SK-N-MC (cell line): Measurements from ENCODE around the gene ABCD2.
"Not testable (repeated sequence)": the region's sequence is repeated elsewhere in the genome, so short reads cannot be mapped to it uniquely, and the experiment has no call there.

Experiments
- DNase-seq: peaks from one replicate; pipeline ENCODE4 v3.0.0-alpha.2; 2011; ENCODE audit warnings: low read depth, low spot score
- H3K27ac ChIP-seq: fragments of 200-600 bp; sonication (generic); 2 replicates; pipeline ENCODE4 v1.5.1; 2016; ENCODE audit warnings: mixed run types
- H3K36me3 ChIP-seq: fragments of 200-600 bp; sonication (generic); 2 replicates; pipeline ENCODE4 v1.6.1; 2017; ENCODE audit warnings: antibody characterized with exemption, low read length, mixed read lengths; ENCODE audit not compliant: insufficient read depth
- H3K4me3 ChIP-seq: fragments of 200-600 bp; sonication (generic); 2 replicates; pipeline ENCODE4 v1.5.1; 2016
- H3K9ac ChIP-seq: fragments of 200-600 bp; sonication (generic); 2 replicates; pipeline ENCODE4 v1.8.0; 2017; ENCODE audit warnings: mixed run types, mixed read lengths; ENCODE audit not compliant: insufficient read length
- H3K9me3 ChIP-seq: fragments of 200-600 bp; sonication (generic); 2 replicates; pipeline ENCODE4 v1.6.1; 2017; ENCODE audit warnings: low read depth, mild to moderate bottlenecking, antibody characterized with exemption, low read length, moderate library complexity, mixed read lengths
- EZH2 ChIP-seq: fragments of 200-600 bp; sonication (generic); IDR thresholded peaks from one replicate; pipeline ENCODE4 v1.6.1; 2017; ENCODE audit warnings: antibody characterized with exemption
- FOXP2 ChIP-seq: optimal IDR thresholded peaks from 2 replicates; pipeline ENCODE3; 2011; ENCODE audit warnings: mild to moderate bottlenecking, moderate library complexity; ENCODE audit not compliant: insufficient read depth; ENCODE audit errors: extremely low read length, control extremely low read depth
- POLR2AphosphoS5 ChIP-seq: IDR thresholded peaks from 2 replicates; pipeline ENCODE4 v1.6.1; 2012; ENCODE audit warnings: mild to moderate bottlenecking, low read depth, low read length, borderline replicate concordance

ABCD2 gene

DNA sequence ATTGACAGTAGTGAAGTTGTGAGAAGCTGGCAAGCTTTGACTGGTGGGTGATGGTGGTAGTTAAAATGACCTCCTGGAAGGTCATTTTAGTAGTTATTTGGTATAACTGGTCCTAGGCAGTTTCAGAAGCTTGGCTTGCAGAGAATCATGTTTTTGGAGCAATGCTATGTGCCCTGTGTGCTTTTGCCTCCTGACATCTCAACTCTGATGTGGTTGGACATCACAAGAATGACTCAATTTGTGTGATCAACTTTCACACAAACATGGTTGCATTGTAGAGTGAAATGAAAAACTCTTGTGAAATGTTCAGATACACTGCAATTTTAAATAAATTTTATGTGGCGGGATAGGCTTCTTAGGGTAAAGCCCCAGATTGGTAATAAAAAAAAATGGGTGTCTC is 8.3 kb upstream of the ABCD2 start:
- Histone ChIP-seq H3K9ac (no peak overlapping the region), H3K27ac (no peak overlapping the region), H3K9me3 (no peaks in the 10 kb centered on the region), H3K36me3 (no peaks in the 10 kb centered on the region), H3K4me3 (no peak overlapping the region)
- no peak for TF ChIP-seq POLR2AphosphoS5
- no peak for TF ChIP-seq FOXP2
- no peak for TF ChIP-seq EZH2
- DNase-seq, result no peak

DNA sequence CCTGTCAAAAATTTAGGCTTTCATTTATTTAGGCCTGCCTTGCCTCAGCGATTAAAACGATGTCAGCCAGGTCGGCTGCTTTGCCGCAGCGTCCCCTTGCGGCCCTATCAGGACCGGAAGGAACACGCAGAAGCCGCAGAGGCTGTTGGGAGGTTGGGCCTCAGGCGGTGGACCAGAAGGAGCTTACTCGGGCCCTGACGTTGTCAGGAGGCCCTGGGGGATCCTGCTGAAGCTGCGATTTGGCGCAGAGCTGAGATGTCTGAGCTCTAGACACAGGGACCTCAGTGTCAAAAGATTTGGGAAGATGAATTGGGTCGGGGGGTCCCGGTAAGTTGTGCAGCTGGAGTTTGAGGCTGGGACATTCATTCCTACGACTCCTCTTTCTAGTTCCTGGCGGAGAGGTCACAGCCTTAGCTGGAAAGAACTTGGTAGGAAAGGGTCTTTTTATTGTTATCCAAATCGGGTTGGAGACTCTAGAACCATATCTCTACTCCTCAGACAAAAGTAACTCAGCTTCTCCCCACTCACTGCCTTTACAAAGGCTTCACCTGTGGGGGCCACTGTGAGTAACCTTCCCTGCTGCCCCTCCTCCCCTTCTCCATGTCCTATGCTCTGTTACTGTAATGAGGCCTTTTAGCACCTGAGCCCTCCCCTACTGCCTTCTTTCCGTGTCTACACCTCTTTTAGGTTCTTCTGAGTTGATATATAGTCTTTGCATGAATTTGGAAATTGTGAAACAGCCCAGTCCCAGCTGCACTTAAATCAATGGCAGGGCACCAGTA is 6.6 kb upstream of the ABCD2 start:
- H3K9me3 ChIP-seq, result no peaks in the 10 kb centered on the region
- H3K9ac ChIP-seq, result no peak overlapping the region
- H3K4me3 ChIP-seq, result no peak overlapping the region
- H3K27ac ChIP-seq, result no peak overlapping the region
- no peaks in the 10 kb centered on the region for H3K36me3 ChIP-seq
- DNase-seq, result no peak
- TF ChIP-seq FOXP2, result no peak
- TF ChIP-seq EZH2, result no peak
- no peak for TF ChIP-seq POLR2AphosphoS5

- no peak overlapping the region for H3K9ac ChIP-seq
- TF ChIP-seq POLR2AphosphoS5, result no peak
- no peak for TF ChIP-seq EZH2
- TF ChIP-seq FOXP2, result no peak
- no peaks in the 10 kb centered on the region for H3K36me3 ChIP-seq
- no peak overlapping the region for H3K4me3 ChIP-seq
- DNase-seq, result no peak
- no peaks in the 10 kb centered on the region for H3K9me3 ChIP-seq
- no peak overlapping the region for H3K27ac ChIP-seq
These were observed 4.3 kb upstream of the ABCD2 start for GRCh38 chr12:39623919-39624318.

- not testable (repeated sequence) for H3K27ac ChIP-seq, H3K4me3 ChIP-seq, DNase-seq, H3K36me3 ChIP-seq, H3K9me3 ChIP-seq, H3K9ac ChIP-seq
These were observed 3.6 kb upstream of the ABCD2 start for GRCh38 chr12:39623160-39623559.

DNA sequence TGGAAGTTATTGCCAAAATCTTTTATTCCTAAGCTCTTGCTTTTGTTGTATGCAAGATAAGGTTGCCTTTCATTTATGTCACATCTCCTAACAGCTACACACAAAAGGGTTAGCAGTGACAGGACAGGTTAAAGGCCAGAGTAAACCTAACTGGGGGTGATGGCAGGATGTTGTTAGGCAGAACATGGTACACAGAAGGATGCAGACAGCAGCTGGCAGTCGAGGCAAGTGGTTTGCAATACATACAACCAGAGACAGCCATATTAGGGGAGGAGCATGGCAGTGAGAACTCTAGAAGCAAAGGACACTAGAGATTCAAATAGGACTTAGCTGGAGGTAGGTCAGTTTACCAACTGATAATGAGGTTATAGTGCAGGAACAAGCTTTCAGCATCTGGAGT is 2.7 kb upstream of the ABCD2 start:
- no peak overlapping the region for H3K9ac ChIP-seq
- no peak for DNase-seq
- H3K27ac ChIP-seq, result no peak overlapping the region
- no peak for TF ChIP-seq POLR2AphosphoS5
- TF ChIP-seq EZH2, result no peak
- no peak for TF ChIP-seq FOXP2
- H3K9me3 ChIP-seq, result no peaks in the 10 kb centered on the region
- no peak overlapping the region for H3K4me3 ChIP-seq
- H3K36me3 ChIP-seq, result no peaks in the 10 kb centered on the region

DNA sequence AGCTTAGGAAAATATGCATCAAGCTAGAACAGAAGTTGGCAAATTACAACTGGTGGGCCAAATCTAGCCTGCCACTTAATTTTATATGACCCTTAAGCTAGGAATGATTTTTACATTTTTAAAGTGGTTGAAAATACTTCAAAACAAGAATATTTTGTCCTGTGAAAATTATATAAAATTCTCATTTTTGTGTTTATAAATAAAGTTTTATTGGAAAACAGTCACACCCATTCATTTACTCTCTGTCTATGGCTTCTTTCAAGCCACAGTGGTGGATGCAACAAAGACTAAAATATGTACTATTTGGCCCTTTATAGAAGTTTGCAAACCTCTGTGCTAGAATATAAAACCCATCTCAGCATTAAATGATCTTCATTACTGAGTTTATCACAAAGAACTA is 2.1 kb upstream of the ABCD2 start:
- TF ChIP-seq FOXP2, result no peak
- no peak for TF ChIP-seq POLR2AphosphoS5
- Histone ChIP-seq H3K36me3 (no peaks in the 10 kb centered on the region), H3K9me3 (no peaks in the 10 kb centered on the region), H3K4me3 (no peak overlapping the region), H3K27ac (no peak overlapping the region), H3K9ac (no peak overlapping the region)
- no peak for DNase-seq

DNA sequence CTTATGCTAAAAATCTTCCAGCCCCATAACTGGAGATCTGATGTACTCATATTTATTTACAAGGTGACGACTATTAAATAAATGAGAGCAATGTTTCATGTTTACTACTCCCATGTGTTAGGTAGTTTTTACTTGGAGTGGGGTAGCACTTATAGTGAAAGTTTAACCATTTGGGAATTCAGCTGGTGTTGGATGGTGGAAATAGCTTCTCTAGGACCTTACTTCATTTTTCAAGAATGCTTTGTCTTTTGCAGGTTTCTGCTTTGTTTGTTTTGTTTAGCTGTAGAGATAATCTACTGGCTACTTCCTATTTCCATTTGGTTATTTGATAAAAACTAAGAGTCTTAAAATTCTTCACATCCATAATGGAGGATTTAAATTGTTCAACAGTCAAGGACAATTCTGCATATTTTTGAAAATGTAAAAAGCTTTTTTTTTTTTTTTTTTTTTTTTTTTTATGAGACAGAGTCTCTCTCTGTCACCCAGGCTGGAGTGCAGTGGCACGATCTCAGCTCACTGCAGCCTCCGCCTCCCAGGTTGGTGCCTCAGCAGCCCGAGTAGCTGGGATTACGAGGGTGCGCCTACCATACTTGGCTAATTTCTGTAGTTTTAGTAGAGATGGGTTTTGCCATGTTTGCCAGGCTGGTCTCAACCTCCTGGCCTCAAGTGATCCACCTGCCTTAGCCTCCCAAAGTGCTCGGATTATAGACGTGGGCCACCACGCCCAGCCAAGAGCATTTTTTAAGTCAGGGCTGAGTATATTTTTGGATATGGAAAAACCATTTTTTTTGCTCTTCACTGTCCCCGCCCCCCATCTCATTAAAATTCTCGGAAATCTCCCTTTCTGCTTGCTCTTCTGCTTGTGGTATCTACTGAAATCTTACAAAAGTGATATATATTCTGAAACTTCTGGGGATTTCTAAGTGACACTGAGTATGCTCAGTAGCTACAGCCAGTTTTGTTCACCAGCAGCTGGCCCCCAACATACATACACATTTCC is 1.4 kb upstream of the ABCD2 start:
- Histone ChIP-seq H3K9me3 (no peaks in the 10 kb centered on the region), H3K36me3 (no peaks in the 10 kb centered on the region), H3K27ac (no peak overlapping the region), H3K4me3 (peak overlapping the region; percentile 81), H3K9ac (peak overlapping the region; percentile 62)
- no peak for DNase-seq
- TF ChIP-seq EZH2, result no peak
- TF ChIP-seq POLR2AphosphoS5, result no peak
- TF ChIP-seq FOXP2, result no peak

- H3K9ac ChIP-seq, result no peak overlapping the region
- no peak for DNase-seq
- no peaks in the 10 kb centered on the region for H3K36me3 ChIP-seq
- TF ChIP-seq POLR2AphosphoS5 (no peak), EZH2 (no peak)
- no peak overlapping the region for H3K27ac ChIP-seq
- no peaks in the 10 kb centered on the region for H3K9me3 ChIP-seq
- peak overlapping the region; percentile 81 for H3K4me3 ChIP-seq
These were observed 315 bp downstream of the ABCD2 start for GRCh38 chr12:39619316-39619659.
